ENCODE data around the gene GJD4.

Gene GJD4

GRCh38 chr10:35626971-35627507 lies 21.9 kb downstream of the GJD4 start:
- no peak for DNase-seq (ENCODE audit: low spot score)

GRCh38 chr10:35631404-35631803 lies 26.3 kb downstream of the GJD4 start:
- no peak for DNase-seq (ENCODE audit: low spot score)

- no peak for DNase-seq (ENCODE audit: low spot score)
Observed at GRCh38 chr10:35632027-35632426, 26.9 kb downstream of the GJD4 start.

GRCh38 chr10:35633006-35633980 lies 28.2 kb downstream of the GJD4 start:
- DNase-seq (ENCODE audit: low spot score), result no peak

- DNase-seq (ENCODE audit: low spot score), result peak; percentile 56
Observed at GRCh38 chr10:35635576-35635975, 30.4 kb downstream of the GJD4 start.

- DNase-seq (ENCODE audit: low spot score), result no peak
Observed at GRCh38 chr10:35636956-35637355, 31.8 kb downstream of the GJD4 start.

- no peak for DNase-seq (ENCODE audit: low spot score)
Observed at GRCh38 chr10:35637462-35637861, 32.3 kb downstream of the GJD4 start.

- DNase-seq (ENCODE audit: low spot score), result no peak
Observed at GRCh38 chr10:35638101-35638500, 33.0 kb downstream of the GJD4 start.

GRCh38 chr10:35639021-35639727 lies 34.0 kb downstream of the GJD4 start:
- DNase-seq (ENCODE audit: low spot score), result no peak

- no peak for DNase-seq (ENCODE audit: low spot score)
Observed at GRCh38 chr10:35639728-35640401, 34.7 kb downstream of the GJD4 start.

- peak; percentile 66 for DNase-seq (ENCODE audit: low spot score)
Observed at GRCh38 chr10:35640474-35640873, 35.3 kb downstream of the GJD4 start.

GRCh38 chr10:35640951-35641675 lies 36.0 kb downstream of the GJD4 start:
- peak; percentile 41 for DNase-seq (ENCODE audit: low spot score)

- peak; percentile 37 for DNase-seq (ENCODE audit: low spot score)
Observed at GRCh38 chr10:35641676-35642034, 36.5 kb downstream of the GJD4 start.

- DNase-seq (ENCODE audit: low spot score), result peak; percentile 91
Observed at GRCh38 chr10:35642035-35642792, 37.1 kb downstream of the GJD4 start, which contains the start of gene FZD8. Gene FZD8 (minus strand): TSS chr10:35642296. CDS start chr10:35641429, 867 bp downstream.

- DNase-seq (ENCODE audit: low spot score), result no peak
Observed at GRCh38 chr10:35642793-35643114, 37.6 kb downstream of the GJD4 start.

- peak; percentile 12 for DNase-seq (ENCODE audit: low spot score)
Observed at GRCh38 chr10:35643151-35644049, 38.3 kb downstream of the GJD4 start.

- DNase-seq (ENCODE audit: low spot score), result no peak
Observed at GRCh38 chr10:35644050-35644950, 39.2 kb downstream of the GJD4 start.

GRCh38 chr10:35650894-35651293 lies 45.8 kb downstream of the GJD4 start:
- no peak for DNase-seq (ENCODE audit: low spot score)

- no peak for DNase-seq (ENCODE audit: low spot score)
Observed at GRCh38 chr10:35652824-35653223, 47.7 kb downstream of the GJD4 start.
